ENCODE measurements around the gene ZNF440. TPM values are rescaled to one million over a fixed set of nuclear protein-coding genes. Genes with fewer than 3 reads are reported as not detected.
"Not testable (repeated sequence)": the region's sequence is repeated elsewhere in the genome, so short reads cannot be mapped to it uniquely, and the experiment has no call there.

The ZNF440 gene
- total RNA-seq: 9.0 and 11.3 TPM in 2 replicates

GRCh38 chr19:11814029-11814699 is at the start of gene ZNF440:
Gene ZNF440 (plus strand): TSS chr19:11814273. CDS start chr19:11814448, 175 bp downstream.
- TF ChIP-seq, protein P1, sequence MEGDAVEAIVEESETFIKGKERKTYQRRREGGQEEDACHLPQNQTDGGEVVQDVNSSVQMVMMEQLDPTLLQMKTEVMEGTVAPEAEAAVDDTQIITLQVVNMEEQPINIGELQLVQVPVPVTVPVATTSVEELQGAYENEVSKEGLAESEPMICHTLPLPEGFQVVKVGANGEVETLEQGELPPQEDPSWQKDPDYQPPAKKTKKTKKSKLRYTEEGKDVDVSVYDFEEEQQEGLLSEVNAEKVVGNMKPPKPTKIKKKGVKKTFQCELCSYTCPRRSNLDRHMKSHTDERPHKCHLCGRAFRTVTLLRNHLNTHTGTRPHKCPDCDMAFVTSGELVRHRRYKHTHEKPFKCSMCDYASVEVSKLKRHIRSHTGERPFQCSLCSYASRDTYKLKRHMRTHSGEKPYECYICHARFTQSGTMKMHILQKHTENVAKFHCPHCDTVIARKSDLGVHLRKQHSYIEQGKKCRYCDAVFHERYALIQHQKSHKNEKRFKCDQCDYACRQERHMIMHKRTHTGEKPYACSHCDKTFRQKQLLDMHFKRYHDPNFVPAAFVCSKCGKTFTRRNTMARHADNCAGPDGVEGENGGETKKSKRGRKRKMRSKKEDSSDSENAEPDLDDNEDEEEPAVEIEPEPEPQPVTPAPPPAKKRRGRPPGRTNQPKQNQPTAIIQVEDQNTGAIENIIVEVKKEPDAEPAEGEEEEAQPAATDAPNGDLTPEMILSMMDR (IDR thresholded peaks at IDR 0.05; ENCODE audit: insufficient read depth, low read length, severe bottlenecking): no peak
- FAIRE-seq (no peak), DNase-seq (ENCODE audit: low read depth) (peak; percentile 87)
- Histone ChIP-seq H3K36me3 (ENCODE audit: control insufficient read depth, insufficient read depth, low read length) (peaks cover 1% of the 10 kb centered on the region), H3K27me3 (ENCODE audit: control insufficient read depth, insufficient read depth, low read length) (no peaks in the 10 kb centered on the region), H3K4me3 (ENCODE audit: low read depth, low read length) (peak within 1 kb of the TSS; percentile 96)

- peak; percentile 84 for DNase-seq (ENCODE audit: low read depth)
- Histone ChIP-seq H3K36me3 (ENCODE audit: control insufficient read depth, insufficient read depth, low read length) (no peaks in the 10 kb centered on the region), H3K27me3 (ENCODE audit: control insufficient read depth, insufficient read depth, low read length) (no peaks in the 10 kb centered on the region), H3K4me3 (ENCODE audit: low read depth, low read length) (peak within 1 kb of the TSS; percentile 59)
- TF ChIP-seq, protein P1 (IDR thresholded peaks at IDR 0.05; ENCODE audit: insufficient read depth, low read length, severe bottlenecking): no peak
- no peak for FAIRE-seq
Observed at GRCh38 chr19:11766597-11767591, 47.2 kb upstream of the ZNF440 start, which contains the start of gene ZNF441. Gene ZNF441 (plus strand): TSS chr19:11767000. CDS start chr19:11767194, 194 bp downstream.

DNA sequence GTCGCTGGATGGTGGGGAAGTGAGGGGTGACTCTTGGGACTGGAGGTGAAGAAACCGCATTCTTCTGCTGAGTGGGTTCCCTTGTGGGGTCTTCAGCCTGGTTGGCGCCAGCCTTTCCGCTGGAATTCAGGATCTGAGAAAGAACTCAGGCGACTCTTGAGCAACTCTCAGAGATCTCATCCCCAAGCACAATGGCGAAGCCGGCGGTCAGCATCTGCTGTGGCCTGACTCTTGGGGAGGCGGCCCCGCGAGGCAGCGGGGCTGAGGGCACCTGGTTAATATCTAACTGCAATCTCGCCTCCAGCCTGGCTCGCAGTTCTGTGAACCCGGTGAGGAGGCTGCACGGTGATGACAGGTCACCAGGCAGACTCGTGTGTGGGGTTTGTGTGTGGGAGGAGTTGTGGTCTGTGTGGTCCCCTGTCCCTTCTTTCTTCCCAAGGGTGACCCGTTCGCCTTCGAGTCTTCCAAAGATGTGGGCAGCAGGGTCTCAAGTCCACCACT is 46.4 kb upstream of the ZNF440 start:
- no peak for FAIRE-seq
- peak overlapping the region; percentile 59 for H3K4me3 ChIP-seq (ENCODE audit: low read depth, low read length)
- peak; percentile 10 for DNase-seq (ENCODE audit: low read depth)
- TF ChIP-seq, protein P1 (IDR thresholded peaks at IDR 0.05; ENCODE audit: insufficient read depth, low read length, severe bottlenecking): no peak
- H3K36me3 ChIP-seq (ENCODE audit: control insufficient read depth, insufficient read depth, low read length): no peaks in the 10 kb centered on the region
- no peaks in the 10 kb centered on the region for H3K27me3 ChIP-seq (ENCODE audit: control insufficient read depth, insufficient read depth, low read length)

- FAIRE-seq: no peak
- Histone ChIP-seq H3K4me3 (ENCODE audit: low read depth, low read length) (no peak overlapping the region), H3K27me3 (ENCODE audit: control insufficient read depth, insufficient read depth, low read length) (no peaks in the 10 kb centered on the region), H3K36me3 (ENCODE audit: control insufficient read depth, insufficient read depth, low read length) (no peaks in the 10 kb centered on the region)
- TF ChIP-seq, protein P1 (IDR thresholded peaks at IDR 0.05; ENCODE audit: insufficient read depth, low read length, severe bottlenecking): no peak
- no peak for DNase-seq (ENCODE audit: low read depth)
Observed at GRCh38 chr19:11769995-11770394, 44.1 kb upstream of the ZNF440 start.

DNA sequence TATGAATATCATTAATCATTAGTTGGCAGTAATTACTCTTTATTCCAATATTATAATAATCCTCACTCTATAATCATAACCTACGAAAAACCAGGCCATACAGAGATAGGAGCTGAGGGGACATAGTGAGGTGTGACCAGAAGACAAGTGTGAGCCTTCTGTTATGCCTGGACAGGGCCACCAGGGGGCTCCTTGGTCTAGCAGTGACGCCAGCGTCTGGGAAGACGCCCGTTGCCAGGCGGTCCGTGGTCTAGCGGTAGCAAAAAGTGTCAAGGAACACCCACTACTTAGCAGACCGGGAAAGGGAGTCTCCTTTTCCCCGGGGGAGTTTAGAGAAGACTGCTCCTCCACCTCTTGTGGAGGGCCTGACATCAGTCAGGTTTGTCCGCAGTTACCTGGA is 42.6 kb upstream of the ZNF440 start:
- not testable (repeated sequence) for DNase-seq (ENCODE audit: low read depth); H3K36me3 ChIP-seq (ENCODE audit: control insufficient read depth, insufficient read depth, low read length); H3K4me3 ChIP-seq (ENCODE audit: low read depth, low read length); H3K27me3 ChIP-seq (ENCODE audit: control insufficient read depth, insufficient read depth, low read length); FAIRE-seq

- H3K27me3 ChIP-seq (ENCODE audit: control insufficient read depth, insufficient read depth, low read length); H3K4me3 ChIP-seq (ENCODE audit: low read depth, low read length); DNase-seq (ENCODE audit: low read depth); FAIRE-seq: not testable (repeated sequence)
- peaks cover 13% of the 10 kb centered on the region for H3K36me3 ChIP-seq (ENCODE audit: control insufficient read depth, insufficient read depth, low read length)
Observed at GRCh38 chr19:11776669-11777068, 37.4 kb upstream of the ZNF440 start.
